Measurements from ENCODE around the gene ZNF792.
"Not testable (repeated sequence)": the region's sequence is repeated elsewhere in the genome, so short reads cannot be mapped to it uniquely, and the experiment has no call there.

Gene ZNF792

GRCh38 chr19:34963573-34964406 is at the start of gene ZNF792:
ZNF792 (minus strand) TSS chr19:34964229; CDS start chr19:34963662, 567 bp downstream.
- FAIRE-seq: no peak

- peak; percentile 59 for FAIRE-seq
Measured at GRCh38 chr19:35013041-35013819, 49.2 kb upstream of the ZNF792 start.

DNA sequence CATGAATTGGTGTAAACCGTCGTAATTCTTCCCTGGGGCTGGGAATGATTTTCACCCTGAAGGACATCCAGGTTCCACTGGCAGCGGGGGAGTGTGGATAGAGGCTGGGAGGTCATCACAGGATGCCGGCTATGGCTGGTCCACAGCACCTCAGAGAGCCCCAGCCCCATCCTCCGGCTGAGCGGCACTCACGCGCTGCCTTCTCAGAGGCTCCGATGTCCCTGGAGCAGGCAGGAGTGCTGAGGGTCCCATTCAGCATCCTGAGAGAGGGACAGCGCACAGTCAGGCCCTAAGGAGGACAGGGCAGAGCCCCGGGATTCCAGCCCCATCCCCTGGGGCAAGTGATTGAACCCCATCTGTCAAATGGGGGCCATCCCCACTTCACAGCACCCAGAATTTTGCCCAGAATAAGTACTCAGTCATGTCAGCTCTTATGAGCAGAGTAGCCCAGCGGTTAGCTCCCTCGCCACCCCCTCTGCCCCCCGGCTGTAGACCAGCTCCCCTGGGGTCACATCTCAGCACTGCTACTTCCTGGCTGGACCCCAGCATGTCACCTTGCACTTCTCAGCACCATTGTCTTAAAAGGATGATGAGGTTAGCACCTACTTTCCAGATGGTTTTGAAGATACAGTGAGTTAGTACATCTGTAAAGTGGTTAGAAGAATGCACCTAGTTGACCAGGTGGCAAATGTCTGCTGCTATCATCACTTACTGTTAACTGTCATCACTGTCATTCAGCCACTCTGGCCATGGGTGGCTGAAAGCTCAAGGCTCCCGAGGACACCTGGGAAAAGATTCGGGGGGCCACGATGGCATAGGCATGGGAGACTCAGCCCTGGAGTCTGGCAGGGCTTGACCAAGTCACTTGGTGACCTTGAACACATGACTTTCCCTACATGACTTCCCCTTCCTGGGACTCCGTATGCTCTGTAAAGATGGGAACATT is 48.0 kb upstream of the ZNF792 start:
- FAIRE-seq: no peak

GRCh38 chr19:35011091-35011689 is 47.2 kb upstream of the ZNF792 start:
- FAIRE-seq: no peak

GRCh38 chr19:35009424-35010415 is 45.7 kb upstream of the ZNF792 start:
- no peak for FAIRE-seq

GRCh38 chr19:35008891-35009341 is 44.9 kb upstream of the ZNF792 start:
- FAIRE-seq: no peak

- not testable (repeated sequence) for FAIRE-seq
Measured at GRCh38 chr19:35007427-35007826, 43.4 kb upstream of the ZNF792 start.

GRCh38 chr19:35006999-35007365 is 43.0 kb upstream of the ZNF792 start:
- no peak for FAIRE-seq

- no peak for FAIRE-seq
Measured at GRCh38 chr19:35006342-35006998, 42.4 kb upstream of the ZNF792 start.

GRCh38 chr19:35006007-35006341 is 41.9 kb upstream of the ZNF792 start:
- not testable (repeated sequence) for FAIRE-seq

GRCh38 chr19:35005256-35005977 is 41.4 kb upstream of the ZNF792 start:
- no peak for FAIRE-seq

DNA sequence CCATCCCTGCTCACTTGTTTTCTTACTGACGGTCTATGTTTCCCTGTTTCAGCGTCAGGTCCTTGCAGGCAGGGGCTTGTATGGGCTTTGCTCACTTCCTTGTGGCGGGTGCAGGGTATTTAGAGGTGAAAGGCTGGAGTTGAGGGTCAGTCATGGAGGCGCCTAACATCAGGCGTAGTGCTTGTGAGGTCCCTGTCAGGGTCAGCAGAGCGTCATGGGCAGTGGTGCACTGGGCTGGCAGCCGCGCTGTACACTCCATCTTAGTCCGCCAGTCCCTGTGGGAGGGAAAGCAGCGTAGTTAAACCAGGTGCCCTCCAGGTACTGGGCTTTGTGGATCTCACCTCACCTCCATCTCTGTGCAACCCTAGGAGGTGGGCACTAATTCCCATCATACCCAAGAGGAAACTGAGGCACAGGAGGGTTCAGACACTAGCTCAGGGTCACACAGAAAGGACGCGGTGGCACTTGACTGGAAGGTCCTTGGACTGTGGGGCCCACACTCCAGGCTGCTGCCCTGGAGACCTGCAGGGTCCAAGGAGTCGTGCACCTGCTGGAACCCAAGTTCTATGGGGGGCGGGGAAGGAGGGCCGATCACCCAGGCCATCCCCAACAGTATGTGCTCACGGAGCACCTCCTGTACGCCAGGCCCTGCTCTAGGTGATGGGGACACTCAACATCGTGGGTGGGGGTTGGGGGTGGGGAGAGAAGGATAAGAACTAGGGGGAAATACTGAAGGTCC is 40.7 kb upstream of the ZNF792 start:
- FAIRE-seq: no peak

DNA sequence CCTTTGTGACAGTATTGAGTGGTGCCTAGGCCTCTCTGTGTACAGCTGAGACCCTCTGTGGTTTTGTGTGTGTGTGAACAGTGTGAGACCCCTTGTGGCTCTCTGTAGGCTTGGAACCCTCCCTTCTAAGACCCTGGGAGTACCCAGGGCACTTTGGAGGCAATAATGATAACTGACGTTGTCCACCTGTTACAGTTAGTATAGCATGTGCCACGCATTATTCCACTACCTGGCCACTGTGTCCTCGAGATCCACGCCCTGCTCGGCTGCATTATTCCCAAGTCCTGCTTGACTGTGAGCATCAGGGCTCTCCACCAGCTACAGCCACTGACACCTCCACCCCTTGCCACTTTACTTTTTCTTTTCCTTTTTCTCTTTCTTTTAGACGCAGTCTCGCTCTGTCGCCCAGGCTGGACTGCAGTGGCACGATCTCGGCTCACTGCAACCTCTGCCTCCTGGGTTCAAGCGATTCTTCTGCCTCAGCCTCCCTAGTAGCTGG is 38.1 kb upstream of the ZNF792 start:
- FAIRE-seq: no peak

DNA sequence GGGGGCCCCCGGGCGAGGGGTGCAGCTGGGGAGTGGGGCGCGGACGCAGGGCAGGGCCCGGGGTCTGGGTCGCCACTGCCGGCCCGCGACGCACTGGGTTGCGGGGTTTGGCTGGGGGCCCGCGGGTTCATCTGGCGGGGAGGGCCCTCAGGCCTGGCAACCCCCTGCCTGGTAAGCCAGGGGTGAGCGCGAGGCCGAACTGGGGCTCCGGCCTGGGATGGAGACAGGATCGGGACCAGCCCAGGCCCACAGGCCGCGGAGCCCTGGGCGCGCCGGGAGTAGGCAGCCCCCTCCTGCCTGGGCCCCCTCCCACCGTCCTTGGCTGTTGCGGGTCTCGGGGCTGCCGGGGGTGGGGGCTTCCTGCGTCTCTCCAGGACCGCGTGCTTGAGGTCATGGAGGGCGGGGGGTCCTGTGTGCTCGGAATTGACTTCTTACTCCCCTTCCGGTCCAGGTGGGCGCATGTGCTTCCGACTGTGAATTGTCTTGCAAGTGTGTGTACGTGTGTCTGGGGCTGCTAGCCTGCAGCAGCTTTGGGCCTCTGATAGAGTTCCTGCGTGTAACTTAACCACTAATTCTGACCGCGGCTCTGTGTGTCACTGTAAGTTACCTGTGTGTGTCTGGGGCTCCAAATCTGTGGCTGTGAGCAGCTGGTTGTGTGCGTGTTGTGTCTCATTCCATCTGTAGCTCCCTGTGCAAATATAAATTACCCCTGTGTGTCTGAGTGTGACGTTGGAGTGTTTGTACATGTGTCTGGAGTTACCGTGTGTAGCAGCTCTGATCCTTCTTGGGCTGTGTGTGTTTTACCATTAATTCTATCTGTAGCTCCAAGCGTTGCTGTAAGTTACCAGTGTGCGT is 36.8 kb upstream of the ZNF792 start:
- no peak for FAIRE-seq

DNA sequence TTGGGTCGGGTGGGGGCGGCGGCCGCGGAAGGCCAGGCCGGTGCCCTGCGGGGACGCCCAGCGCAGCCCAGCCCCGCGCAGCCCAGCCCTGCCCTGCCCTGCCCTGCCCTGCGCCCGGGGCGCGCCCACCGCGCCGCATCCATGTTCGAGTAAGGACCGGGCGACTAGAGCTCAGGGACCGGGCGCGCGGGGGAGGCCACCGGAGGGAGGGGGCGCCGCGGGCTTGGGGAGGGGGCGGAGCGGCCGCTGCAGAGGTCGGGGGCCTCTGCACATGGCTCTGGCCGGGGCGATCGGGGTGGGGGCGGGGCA is 36.3 kb upstream of the ZNF792 start:
- FAIRE-seq: no peak

DNA sequence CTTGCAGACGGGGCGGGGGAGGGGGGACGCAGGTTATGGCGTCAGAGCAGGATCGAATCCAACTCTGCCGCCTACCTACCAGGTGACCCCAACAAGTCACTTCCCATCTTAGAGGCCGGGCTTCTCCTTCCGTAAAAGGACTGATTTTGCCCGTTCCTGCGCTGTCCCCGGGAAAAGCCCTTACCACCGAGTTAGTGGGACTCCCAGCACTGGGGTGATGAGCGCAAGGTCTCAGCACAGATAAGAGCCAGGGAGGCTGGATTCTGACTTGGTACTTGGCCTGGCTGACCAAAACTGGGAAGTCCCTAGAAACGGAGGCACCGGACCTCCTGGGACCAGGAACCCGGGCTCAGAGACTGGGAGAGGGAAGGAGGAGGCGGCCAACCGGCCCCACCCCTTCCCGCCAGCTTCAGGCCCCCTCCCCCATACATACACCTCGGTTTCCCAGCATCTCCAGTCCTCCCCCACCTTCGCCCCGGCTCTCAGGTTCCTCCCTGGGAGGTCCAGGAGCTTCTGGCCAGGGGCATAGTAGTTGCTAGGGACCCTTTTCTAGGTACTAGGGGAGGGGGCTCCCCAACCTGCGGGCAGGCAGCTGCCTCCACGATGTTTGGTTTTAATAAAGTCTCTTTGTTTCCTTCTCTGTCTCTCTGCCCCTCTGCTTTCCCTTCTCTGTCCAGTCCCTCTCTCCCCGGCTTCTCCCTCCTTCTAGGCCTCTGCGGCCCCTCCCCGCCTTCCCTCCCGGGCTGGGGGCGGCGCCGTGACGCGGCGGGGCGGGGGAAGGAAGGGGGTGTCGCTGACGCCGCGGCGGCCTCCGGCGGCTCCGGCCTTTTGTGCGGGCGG is 35.7 kb upstream of the ZNF792 start, which contains the start of gene GRAMD1A:
TSS of gene GRAMD1A (plus strand) at position 826 of the 840 bp plus-strand sequence. CDS start 156 bp downstream, outside the sequence.
- peak; percentile 15 for FAIRE-seq
